HG02973 (cell line): ENCODE measurements around the gene TNF.

ENCODE experiments used
- ATAC-seq: cut with Tn5 transposase; IDR thresholded peaks from one replicate; pipeline ENCODE4 v1.9.1; 2021; ENCODE audit warnings: moderate library complexity; ENCODE audit not compliant: unreplicated experiment

The TNF gene

DNA sequence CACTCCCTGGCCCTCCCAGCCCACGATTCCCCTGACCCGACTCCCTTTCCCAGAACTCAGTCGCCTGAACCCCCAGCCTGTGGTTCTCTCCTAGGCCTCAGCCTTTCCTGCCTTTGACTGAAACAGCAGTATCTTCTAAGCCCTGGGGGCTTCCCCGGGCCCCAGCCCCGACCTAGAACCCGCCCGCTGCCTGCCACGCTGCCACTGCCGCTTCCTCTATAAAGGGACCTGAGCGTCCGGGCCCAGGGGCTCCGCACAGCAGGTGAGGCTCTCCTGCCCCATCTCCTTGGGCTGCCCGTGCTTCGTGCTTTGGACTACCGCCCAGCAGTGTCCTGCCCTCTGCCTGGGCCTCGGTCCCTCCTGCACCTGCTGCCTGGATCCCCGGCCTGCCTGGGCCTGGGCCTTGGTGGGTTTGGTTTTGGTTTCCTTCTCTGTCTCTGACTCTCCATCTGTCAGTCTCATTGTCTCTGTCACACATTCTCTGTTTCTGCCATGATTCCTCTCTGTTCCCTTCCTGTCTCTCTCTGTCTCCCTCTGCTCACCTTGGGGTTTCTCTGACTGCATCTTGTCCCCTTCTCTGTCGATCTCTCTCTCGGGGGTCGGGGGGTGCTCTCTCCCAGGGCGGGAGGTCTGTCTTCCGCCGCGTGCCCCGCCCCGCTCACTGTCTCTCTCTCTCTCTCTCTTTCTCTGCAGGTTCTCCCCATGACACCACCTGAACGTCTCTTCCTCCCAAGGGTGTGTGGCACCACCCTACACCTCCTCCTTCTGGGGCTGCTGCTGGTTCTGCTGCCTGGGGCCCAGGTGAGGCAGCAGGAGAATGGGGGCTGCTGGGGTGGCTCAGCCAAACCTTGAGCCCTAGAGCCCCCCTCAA, 3.1 kb upstream of the TNF start, which contains the start of gene LTA:
LTA (plus strand) TSS at position 249 of the 871 bp plus-strand sequence; CDS start at position 703, 454 bp downstream.
- peak; percentile 33 for ATAC-seq

GRCh38 chr6:31573239-31574105, 1.9 kb upstream of the TNF start:
- ATAC-seq, result no peak

GRCh38 chr6:31574106-31575061, 981 bp upstream of the TNF start:
- ATAC-seq, result no peak

- no peak for ATAC-seq
Measured at GRCh38 chr6:31575952-31576685, 754 bp downstream of the TNF start.

GRCh38 chr6:31576897-31577578, 1.7 kb downstream of the TNF start:
- no peak for ATAC-seq

- no peak for ATAC-seq
Measured at GRCh38 chr6:31577579-31577966, 2.2 kb downstream of the TNF start.

DNA sequence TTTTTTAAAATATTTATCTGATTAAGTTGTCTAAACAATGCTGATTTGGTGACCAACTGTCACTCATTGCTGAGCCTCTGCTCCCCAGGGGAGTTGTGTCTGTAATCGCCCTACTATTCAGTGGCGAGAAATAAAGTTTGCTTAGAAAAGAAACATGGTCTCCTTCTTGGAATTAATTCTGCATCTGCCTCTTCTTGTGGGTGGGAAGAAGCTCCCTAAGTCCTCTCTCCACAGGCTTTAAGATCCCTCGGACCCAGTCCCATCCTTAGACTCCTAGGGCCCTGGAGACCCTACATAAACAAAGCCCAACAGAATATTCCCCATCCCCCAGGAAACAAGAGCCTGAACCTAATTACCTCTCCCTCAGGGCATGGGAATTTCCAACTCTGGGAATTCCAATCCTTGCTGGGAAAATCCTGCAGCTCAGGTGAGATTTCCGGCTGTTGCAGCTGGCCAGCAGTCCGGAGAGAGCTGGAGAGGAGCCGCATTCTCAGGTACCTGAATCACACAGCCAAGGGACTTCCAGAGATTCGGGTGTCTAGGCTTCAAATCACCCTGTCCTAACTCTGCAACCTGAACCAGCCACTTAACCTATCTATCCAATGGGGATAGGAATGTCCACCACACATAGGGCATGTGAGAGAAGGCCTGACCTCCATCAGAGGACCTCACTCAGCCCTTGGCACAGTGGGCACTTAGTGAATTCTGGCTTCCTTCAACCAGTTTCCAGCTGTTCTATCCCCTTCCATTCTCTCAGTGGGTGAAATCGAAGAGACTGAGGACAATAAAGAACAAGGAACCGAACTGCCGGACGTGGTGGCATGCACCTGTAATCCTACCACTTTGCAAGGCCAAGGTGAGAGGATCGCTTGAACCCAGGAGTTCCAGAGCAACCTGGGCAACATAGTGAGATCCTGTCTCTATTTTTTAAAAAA, 3.1 kb downstream of the TNF start:
- no peak for ATAC-seq

GRCh38 chr6:31579119-31579505, 3.7 kb downstream of the TNF start:
- no peak for ATAC-seq

DNA sequence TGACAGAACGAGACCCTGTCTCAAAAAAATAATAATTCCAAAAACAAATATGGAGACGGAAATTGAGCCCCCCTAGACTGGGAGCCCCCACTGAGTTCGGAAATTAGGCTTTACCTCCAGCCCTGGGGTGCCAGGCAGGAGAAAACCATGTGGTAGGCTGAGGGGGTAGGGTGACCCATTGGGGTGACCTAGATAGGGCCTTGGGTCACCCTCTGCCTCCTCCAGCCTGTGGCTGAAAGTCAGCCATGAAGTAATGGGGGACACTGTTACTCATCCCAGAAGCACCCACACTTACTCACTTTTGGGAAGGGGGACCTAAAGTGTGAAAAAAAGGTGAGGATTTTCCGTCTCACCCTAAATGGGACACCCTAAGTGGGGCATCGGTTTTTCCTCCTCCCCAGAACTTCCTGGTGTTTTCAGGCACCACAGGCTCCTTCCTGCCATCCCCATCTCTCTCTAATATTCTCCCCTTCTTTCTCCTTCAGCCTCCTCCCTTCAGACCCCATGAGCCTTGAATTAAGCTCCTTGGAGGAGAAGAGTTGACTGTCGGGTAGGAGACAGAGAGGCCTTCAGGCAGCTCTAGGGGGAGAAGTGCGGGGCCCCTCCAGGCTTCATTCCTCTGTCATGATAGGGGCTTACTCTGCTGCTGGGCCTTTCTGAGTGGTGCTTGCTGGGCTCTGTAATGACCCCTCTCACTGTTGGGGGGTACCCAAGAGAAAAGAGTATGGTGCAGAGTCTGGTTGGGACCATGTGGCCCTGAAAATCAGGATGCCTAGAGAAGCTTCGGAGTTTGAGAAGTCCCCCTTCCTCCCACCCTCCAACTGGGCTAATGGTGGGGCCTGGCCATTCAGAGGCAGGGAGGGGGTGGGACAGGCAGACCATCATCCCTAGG, 4.4 kb downstream of the TNF start:
- ATAC-seq, result no peak

GRCh38 chr6:31580438-31580740, 5.0 kb downstream of the TNF start:
- ATAC-seq, result no peak

GRCh38 chr6:31580807-31581433, 5.6 kb downstream of the TNF start:
- peak; percentile 50 for ATAC-seq

DNA sequence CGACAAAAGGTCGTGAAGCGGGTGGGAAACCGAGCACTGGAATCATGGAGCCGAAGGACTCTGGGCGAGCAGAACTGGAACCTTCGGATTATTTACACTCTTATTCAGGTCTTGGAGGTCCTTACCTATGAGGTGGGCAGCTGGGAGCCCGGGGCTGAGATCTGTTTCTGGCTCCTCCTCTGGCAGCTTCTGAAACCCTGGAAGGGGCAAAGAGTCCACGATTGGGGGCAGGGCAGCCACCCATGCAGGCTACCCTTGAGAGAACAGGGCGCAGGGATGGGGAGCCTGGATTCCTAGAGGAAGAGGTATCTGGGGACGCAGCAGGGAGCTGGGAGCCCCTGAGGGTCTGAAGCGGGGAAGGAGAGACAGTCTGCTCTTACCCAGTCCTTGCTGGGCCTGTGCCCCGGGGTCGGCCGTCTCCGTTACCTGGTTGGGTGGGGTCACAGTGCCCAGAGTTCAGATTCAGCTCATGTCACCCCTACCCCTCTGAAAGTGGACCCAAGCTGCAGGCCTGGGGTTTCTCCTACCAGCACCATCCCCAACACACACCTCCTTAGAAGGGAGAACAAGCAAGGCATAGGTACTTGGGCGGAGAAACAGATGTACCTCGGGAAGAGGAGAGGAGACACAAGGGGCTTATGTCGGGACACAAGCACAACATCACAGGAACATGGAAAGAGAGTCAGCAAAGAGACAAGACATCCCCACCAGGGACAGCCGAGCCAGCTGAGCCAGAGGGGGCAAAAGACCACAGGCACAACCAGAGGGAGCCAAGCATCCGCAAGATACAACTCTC, 6.3 kb downstream of the TNF start:
- ATAC-seq, result no peak

DNA sequence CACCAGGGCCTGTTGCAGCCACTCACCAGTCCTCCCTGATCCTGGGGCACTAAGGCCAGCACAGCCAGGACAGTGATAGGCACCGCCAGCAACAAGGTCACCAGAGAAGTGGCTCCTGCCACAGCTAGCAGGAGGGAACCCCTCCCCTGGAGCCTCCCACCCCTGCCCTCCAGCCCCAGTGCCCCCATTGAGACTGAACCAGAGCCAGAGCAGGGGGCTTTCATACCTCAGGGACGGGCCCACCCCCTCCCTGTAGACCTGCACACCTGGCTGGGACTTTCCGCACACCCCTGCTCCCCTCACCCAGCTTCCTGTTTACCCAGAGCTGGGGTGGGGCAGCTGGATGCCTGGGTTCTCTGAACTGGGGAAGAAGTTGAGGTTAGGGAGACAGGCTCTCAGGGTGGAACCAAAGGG, 6.9 kb downstream of the TNF start, which contains the start of gene LTB:
LTB (minus strand) TSS at position 195 of the 414 bp plus-strand sequence; CDS start at position 188, 7 bp downstream.
- no peak for ATAC-seq

DNA sequence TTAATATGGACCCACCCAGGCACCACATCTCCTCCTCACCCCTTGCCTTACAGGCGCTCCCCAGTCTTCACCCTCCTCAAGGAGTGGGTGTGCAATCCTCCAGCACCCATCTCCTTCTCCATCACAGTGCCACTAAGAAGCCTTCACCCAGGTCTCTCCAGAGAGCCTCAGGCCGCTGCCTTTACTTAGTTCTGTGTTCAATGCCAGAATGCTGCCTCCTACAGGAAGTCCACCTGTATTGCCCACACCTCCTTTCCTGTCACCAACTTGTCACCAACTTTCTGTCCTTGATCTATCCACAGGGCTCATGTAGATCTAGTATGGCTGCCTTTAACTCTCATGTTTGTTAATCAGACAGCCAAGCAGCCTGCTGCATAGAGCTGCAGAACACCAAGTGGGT, 10.1 kb downstream of the TNF start:
- ATAC-seq, result no peak

- ATAC-seq, result no peak
Measured at GRCh38 chr6:31586008-31586407, 10.6 kb downstream of the TNF start, which contains the start of gene LST1. TSS of gene LST1 (plus strand) at chr6:31586277. CDS start at chr6:31587300, 1,023 bp downstream.
